GM12878 (cell line): Measurements from ENCODE around the gene PGF. TPM values are rescaled to one million over a fixed set of nuclear protein-coding genes. Genes with fewer than 3 reads are reported as not detected.

Experiments used
- ATAC-seq: fragments of 200-7000 bp; cut with Tn5 transposase; 3 replicates; pipeline ENCODE4 v1.9.1; 2020; ENCODE audit warnings: mild to moderate bottlenecking, moderate library complexity
- BruUV-seq: library from RNA; stranded (reverse); fragments of 400-500 nt; replicated peaks from 2 replicates; lab custom pipeline; 2021; lab: Mats Ljungman, UMichigan
- CTCF ChIA-PET: fragments of 300-600 bp; sonication (Branson Sonifier 250); formaldehyde crosslinking; extraction: SDS; loops from one replicate; lab custom pipeline; 2021; ENCODE audit warnings: inconsistent platforms; lab: Yijun Ruan, JAX
- POLR2A ChIA-PET: fragments of 350-600 bp; formaldehyde crosslinking; extraction: SDS; loops from one replicate; lab custom pipeline; 2021; ENCODE audit warnings: inconsistent platforms; lab: Charles Lee
- RAD21 ChIA-PET: fragments of 300-600 bp; sonication (Branson Sonifier 250); formaldehyde crosslinking; loops from one replicate; lab custom pipeline; 2023; ENCODE audit warnings: antibody characterized with exemption; ENCODE audit not compliant: unreplicated experiment; lab: Charles Lee
- SMC1A ChIA-PET: fragments of 300-600 bp; sonication (Branson Sonifier 250); formaldehyde crosslinking; loops from one replicate; lab custom pipeline; 2023; ENCODE audit not compliant: unreplicated experiment, uncharacterized antibody; lab: Charles Lee
- DNase-seq: peaks from one replicate; pipeline ENCODE4 v3.0.0-alpha.2; 2011; ENCODE audit warnings: low read depth, low spot score
- FAIRE-seq: peaks from 3 replicates; lab custom pipeline; 2011; peaks lifted over from hg19 to GRCh38; lab: Jason Lieb, UNC
- H2AFZ ChIP-seq: 2 replicates; pipeline ENCODE4 v1.6.0; 2011; ENCODE audit warnings: low read depth, low read length, control low read depth; ENCODE audit not compliant: control insufficient read depth
- H3K27ac ChIP-seq: 2 replicates; pipeline ENCODE4 v1.5.1; 2011; ENCODE audit warnings: control low read depth; ENCODE audit not compliant: control insufficient read depth, insufficient read depth
- H3K27me3 ChIP-seq, 2 experiments: replicated peaks in 1 of 2; 2 replicates each; pipeline versions ENCODE4 v1.6.0 to v1.6.1; 2011; ENCODE audit warnings: low read length in 1 of 2; ENCODE audit not compliant: control insufficient read depth in 2 of 2, insufficient read depth in 2 of 2
- H3K36me3 ChIP-seq, 2 experiments: 2 replicates each; pipeline ENCODE4 v1.5.1; 2011; ENCODE audit warnings: low read length in 1 of 2; ENCODE audit not compliant: control insufficient read depth in 2 of 2, insufficient read depth in 2 of 2
- H3K4me1 ChIP-seq: 2 replicates; pipeline ENCODE4 v1.6.1; 2011; ENCODE audit warnings: mild to moderate bottlenecking, low read length, moderate library complexity, mixed read lengths; ENCODE audit not compliant: control insufficient read depth, insufficient read depth
- H3K4me2 ChIP-seq: 2 replicates; pipeline ENCODE4 v1.6.0; 2011; ENCODE audit warnings: control low read depth; ENCODE audit not compliant: control insufficient read depth, insufficient read depth
- H3K4me3 ChIP-seq: fragments of 200-600 bp; sonication (generic); 2 replicates; pipeline ENCODE4 v1.5.1; 2016
- H3K79me2 ChIP-seq: 2 replicates; pipeline ENCODE4 v1.6.0; 2011; ENCODE audit warnings: low read length; ENCODE audit not compliant: control insufficient read depth, insufficient read depth
- H3K9ac ChIP-seq: 2 replicates; pipeline ENCODE4 v1.8.0; 2011; ENCODE audit warnings: low read length, control low read depth, mixed read lengths; ENCODE audit not compliant: control insufficient read depth, insufficient read depth
- H3K9me3 ChIP-seq: replicated peaks from 3 replicates; pipeline ENCODE4 v1.5.1; 2011; ENCODE audit warnings: mild to moderate bottlenecking, low read length; ENCODE audit not compliant: control insufficient read depth, insufficient read depth
- H4K20me1 ChIP-seq: 2 replicates; pipeline ENCODE4 v1.6.0; 2011; ENCODE audit not compliant: control insufficient read depth, insufficient read depth
- ASH2L ChIP-seq: fragments of 300-600, 200-600 bp; sonication (generic); IDR thresholded peaks from 2 replicates; pipeline ENCODE4 v1.6.1; 2017; ENCODE audit warnings: low read depth, mild to moderate bottlenecking, borderline replicate concordance
- CHD2 ChIP-seq: IDR thresholded peaks from 2 replicates; pipeline ENCODE4 v1.6.1; 2011; ENCODE audit warnings: low read depth, low read length, improper control_type of control experiment, borderline replicate concordance
- E2F8 ChIP-seq: fragments of 450-650 bp; IDR thresholded peaks from 2 replicates; pipeline ENCODE4 v1.6.1; 2018; ENCODE audit warnings: mild to moderate bottlenecking, low read depth, moderate library complexity; ENCODE audit not compliant: partially characterized antibody
- EP300 ChIP-seq, 2 experiments: fragments of 150-350 bp in 1 of 2; IDR thresholded peaks; 2 replicates each; pipeline ENCODE4 v1.6.1; 2011 to 2012; ENCODE audit warnings: low read depth in 2 of 2, low read length in 2 of 2, borderline replicate concordance in 1 of 2, improper control_type of control experiment in 1 of 2, inconsistent platforms in 1 of 2; ENCODE audit not compliant: control insufficient read depth in 1 of 2
- FOXK2 ChIP-seq: fragments of 450-650 bp; IDR thresholded peaks from 2 replicates; pipeline ENCODE4 v1.6.1; 2017; ENCODE audit warnings: mild to moderate bottlenecking, moderate library complexity
- HCFC1 ChIP-seq: fragments of 150-350 bp; IDR thresholded peaks from 2 replicates; pipeline ENCODE4 v1.6.1; 2014; ENCODE audit warnings: low read length
- IKZF2 ChIP-seq, 2 experiments: fragments of 450-650 bp; IDR thresholded peaks; 2 replicates each; pipeline ENCODE4 v1.6.1; 2017; ENCODE audit warnings: mild to moderate bottlenecking in 2 of 2, moderate library complexity in 2 of 2
- MTA3 ChIP-seq: IDR thresholded peaks from 2 replicates; pipeline ENCODE4 v1.6.1; 2012; ENCODE audit warnings: low read length, inconsistent platforms, borderline replicate concordance
- MYB ChIP-seq: fragments of 150-350 bp; IDR thresholded peaks from 2 replicates; pipeline ENCODE4 v1.6.1; 2014; ENCODE audit warnings: mild to moderate bottlenecking, low read depth, low read length, borderline replicate concordance
- NR2C1 ChIP-seq: fragments of 450-650 bp; IDR thresholded peaks from 2 replicates; pipeline ENCODE4 v1.6.1; 2017; ENCODE audit warnings: antibody characterized with exemption, mild to moderate bottlenecking, moderate library complexity
- RB1 ChIP-seq: fragments of 450-650 bp; formaldehyde crosslinking; IDR thresholded peaks from 2 replicates; pipeline ENCODE4 v1.6.1; 2017; ENCODE audit warnings: mild to moderate bottlenecking, borderline replicate concordance
- RBBP5 ChIP-seq: fragments of 200-600 bp; sonication (generic); conservative IDR thresholded peaks from 2 replicates; pipeline ENCODE4 v1.6.1; 2016
- RFX5 ChIP-seq: IDR thresholded peaks from 2 replicates; pipeline ENCODE4 v1.6.1; 2011; ENCODE audit warnings: low read depth, low read length, improper control_type of control experiment
- SMAD5 ChIP-seq: IDR thresholded peaks from 2 replicates; pipeline ENCODE4 v1.6.1; 2016; ENCODE audit warnings: antibody characterized with exemption, low read depth
- USF1 ChIP-seq: IDR thresholded peaks from 2 replicates; pipeline ENCODE4 v1.6.1; 2011; ENCODE audit warnings: borderline replicate concordance, low read depth, mild to moderate bottlenecking, moderate library complexity, mixed read lengths, low read length; ENCODE audit not compliant: insufficient read depth; ENCODE audit errors: extremely low read length
- ZBED1 ChIP-seq: IDR thresholded peaks from 2 replicates; pipeline ENCODE4 v1.6.1; 2016; ENCODE audit warnings: borderline replicate concordance
- WGBS: methylation state at CpG from one replicate; pipeline ENCODE4 v1.1.6; 2016; ENCODE audit warnings: low lambda C conversion rate; ENCODE audit not compliant: insufficient replicate concordance, insufficient coverage; ENCODE audit errors: missing lambda C conversion rate; 5-methylcytosine and 5-hydroxymethylcytosine counted together
- in situ Hi-C: fragments of 300-500 bp; cut with MboI; formaldehyde crosslinking; loops from 9 replicates; pipeline ENCODE4 v1.14.3; 2018; ENCODE audit warnings: mixed read lengths
- intact Hi-C: fragments of 100-400 bp; cut with micrococcal nuclease; formaldehyde crosslinking; loops from one replicate; pipeline ENCODE4 v1.14.2; 2022; ENCODE audit not compliant: unreplicated experiment
- polyA plus RNA-seq, 11 experiments: library from polyadenylated mRNA; depleted of rRNA in 4 of 11; unstranded in 6 of 11; stranded (reverse) in 5 of 11; fragments of >200 nt; fragmentation: Nextera tagmentation in 4 of 11; fragmentation: Illumina TruSeq in 1 of 11; extraction: Ambion mirVana in 4 of 11; extraction: Trizol in 1 of 11; gene quantifications; 1 replicate in 1 of 11; 2 replicates in 10 of 11; pipeline versions ENCODE4 v1.2.1 to v1.2.3, GENCODE V29; 2011 to 2016; ENCODE audit warnings: inconsistent platforms in 2 of 11, missing spikeins in 2 of 11, low read depth in 1 of 11
- total RNA-seq, 4 experiments: library from RNA; depleted of rRNA in 3 of 4; stranded (reverse); fragments of >200 nt in 3 of 4; fragmentation: Illumina TruSeq in 1 of 4; extraction: Trizol in 1 of 4; gene quantifications; 2 replicates each; pipeline versions ENCODE4 v1.2.1 to v1.2.3, GENCODE V29; 2013 to 2021
- TF ChIP-seq, protein P1 (sequence below): fragments of 450-650 bp; IDR thresholded peaks from 2 replicates; pipeline ENCODE4 v1.6.1; 2017; ENCODE audit warnings: antibody characterized with exemption, mild to moderate bottlenecking, moderate library complexity

PGF gene
- total and polyA plus RNA-seq, 10 of the 15 experiments (the other 5 are each of a cell fraction or from before 2014, with no cell fraction given): 0.11 to 5.5 (median 0.63) TPM

- DNase-seq (no peak), ATAC-seq (no peak)
- Histone ChIP-seq H4K20me1 (no peaks in the 10 kb centered on the region), H3K4me3 (peak overlapping the region; percentile 74), H3K27me3 (no peaks in the 10 kb centered on the region), H3K9me3 (no peaks in the 10 kb centered on the region; the same call in 2 of the 3 replicates), H3K4me1 (peaks cover 4% of the 10 kb centered on the region), H3K36me3 (peaks cover 3 to 9% of the 10 kb centered on the region in 2 experiments; a peak in 2 of 4 replicates), H2AFZ (peak overlapping the region; percentile 90), H3K9ac (0 out of 2 replicates have a peak overlapping the region, but pooled peaks have one; percentile 76), H3K27ac (peak overlapping the region; percentile 59), H3K4me2 (peak overlapping the region; percentile 70)
- ChIA-PET CTCF (interaction anchor here (1.0 to 3.2 kb wide), 4 partner anchors 55 to 300 kb away, joined by 3 to 9 read pairs (median 4); no protein-coding TSS in a partner anchor), RAD21 (interaction anchor here (1.0 to 2.6 kb wide), 3 partner anchors 60 to 141 kb away, joined by 3 to 12 read pairs (median 4); partner anchors contain the start of gene ACYP1)
- intact Hi-C loops: loop anchor here (1.0 kb wide), 1 partner anchor 60 kb away; no protein-coding TSS in a partner anchor
- in situ Hi-C loops: no loop called here
- no TSS peak for BruUV-seq
- TF ChIP-seq MYB (no peak), CHD2 (no peak), FOXK2 (no peak), ASH2L (no peak), EP300 (IDR thresholded peaks at IDR 0.05; ENCODE audit: borderline replicate concordance in 1 of 2, control insufficient read depth in 1 of 2, low read depth in 2 of 2, low read length in 2 of 2) (no peak), RBBP5 (no peak), HCFC1 (no peak), MTA3 (no peak), USF1 (no peak), SMAD5 (no peak), E2F8 (no peak), RFX5 (no peak), RB1 (no peak), IKZF2 (IDR thresholded peaks at IDR 0.05) (no peak), ZBED1 (no peak), NR2C1 (no peak)
- TF ChIP-seq, protein P1, sequence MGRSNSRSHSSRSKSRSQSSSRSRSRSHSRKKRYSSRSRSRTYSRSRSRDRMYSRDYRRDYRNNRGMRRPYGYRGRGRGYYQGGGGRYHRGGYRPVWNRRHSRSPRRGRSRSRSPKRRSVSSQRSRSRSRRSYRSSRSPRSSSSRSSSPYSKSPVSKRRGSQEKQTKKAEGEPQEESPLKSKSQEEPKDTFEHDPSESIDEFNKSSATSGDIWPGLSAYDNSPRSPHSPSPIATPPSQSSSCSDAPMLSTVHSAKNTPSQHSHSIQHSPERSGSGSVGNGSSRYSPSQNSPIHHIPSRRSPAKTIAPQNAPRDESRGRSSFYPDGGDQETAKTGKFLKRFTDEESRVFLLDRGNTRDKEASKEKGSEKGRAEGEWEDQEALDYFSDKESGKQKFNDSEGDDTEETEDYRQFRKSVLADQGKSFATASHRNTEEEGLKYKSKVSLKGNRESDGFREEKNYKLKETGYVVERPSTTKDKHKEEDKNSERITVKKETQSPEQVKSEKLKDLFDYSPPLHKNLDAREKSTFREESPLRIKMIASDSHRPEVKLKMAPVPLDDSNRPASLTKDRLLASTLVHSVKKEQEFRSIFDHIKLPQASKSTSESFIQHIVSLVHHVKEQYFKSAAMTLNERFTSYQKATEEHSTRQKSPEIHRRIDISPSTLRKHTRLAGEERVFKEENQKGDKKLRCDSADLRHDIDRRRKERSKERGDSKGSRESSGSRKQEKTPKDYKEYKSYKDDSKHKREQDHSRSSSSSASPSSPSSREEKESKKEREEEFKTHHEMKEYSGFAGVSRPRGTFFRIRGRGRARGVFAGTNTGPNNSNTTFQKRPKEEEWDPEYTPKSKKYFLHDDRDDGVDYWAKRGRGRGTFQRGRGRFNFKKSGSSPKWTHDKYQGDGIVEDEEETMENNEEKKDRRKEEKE: no peak
- TF ChIP-seq, all 136 proteins: peak for 0
- SMC1A ChIA-PET: interaction anchor here (1.0 kb wide), 2 partner anchors 33 to 47 kb away, joined by 3 read pairs; no protein-coding TSS in a partner anchor
- WGBS: 100% methylated on average over 1 of the region's 1 CpG
- FAIRE-seq: no peak
- POLR2A ChIA-PET: interaction anchor here (0.5 kb wide), 1 partner anchor 66 kb away, joined by 4 read pairs; no protein-coding TSS in a partner anchor
- peaks cover 17% of the 10 kb centered on the region for H3K79me2 ChIP-seq
Measured at GRCh38 chr14:75001899-75002298, 46.5 kb upstream of the PGF start.
